Subcutaneous adipose tissue (tissue), 4 donors: ENCODE measurements around the gene PSMD5. TPM values are rescaled to one million over a fixed set of nuclear protein-coding genes. Genes with fewer than 3 reads are reported as not detected.

Experiments
- total RNA-seq, 4 donors: library from RNA; depleted of rRNA; stranded (reverse); fragments of >200 nt; gene quantifications; one replicate each; pipeline ENCODE4 v1.1.0, GENCODE V29; 2016
- TF ChIP-seq, protein P1 (sequence below): fragments of 450-650 bp; IDR thresholded peaks from one replicate; pipeline ENCODE4 v1.5.1; 2016; ENCODE audit warnings: low read depth, mild to moderate bottlenecking, control low read depth, antibody characterized with exemption, moderate library complexity

The PSMD5 gene
- total RNA-seq, 4 donors from 2014 or later = 45.7 to 77.3 (median 52.0) TPM

DNA sequence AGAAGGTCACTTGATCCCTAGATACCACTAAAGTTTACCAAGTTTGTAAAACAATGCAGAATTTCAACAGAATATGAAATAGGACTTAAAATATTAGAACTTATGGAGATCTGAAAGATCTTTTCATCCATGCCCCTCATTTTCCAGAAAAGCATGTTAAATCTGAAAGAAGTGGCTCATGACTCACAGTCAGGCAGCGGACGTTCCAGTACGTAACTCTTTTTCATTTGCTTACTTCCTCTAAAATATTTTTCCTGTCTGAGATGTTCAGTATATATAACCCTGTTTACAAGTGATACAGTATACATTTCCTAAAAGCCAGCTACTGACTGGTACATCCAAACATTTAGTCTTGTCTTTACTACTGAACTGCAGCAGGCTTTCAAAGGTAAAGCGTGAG lies 71.8 kb downstream of the PSMD5 start:
- TF ChIP-seq, protein P1, sequence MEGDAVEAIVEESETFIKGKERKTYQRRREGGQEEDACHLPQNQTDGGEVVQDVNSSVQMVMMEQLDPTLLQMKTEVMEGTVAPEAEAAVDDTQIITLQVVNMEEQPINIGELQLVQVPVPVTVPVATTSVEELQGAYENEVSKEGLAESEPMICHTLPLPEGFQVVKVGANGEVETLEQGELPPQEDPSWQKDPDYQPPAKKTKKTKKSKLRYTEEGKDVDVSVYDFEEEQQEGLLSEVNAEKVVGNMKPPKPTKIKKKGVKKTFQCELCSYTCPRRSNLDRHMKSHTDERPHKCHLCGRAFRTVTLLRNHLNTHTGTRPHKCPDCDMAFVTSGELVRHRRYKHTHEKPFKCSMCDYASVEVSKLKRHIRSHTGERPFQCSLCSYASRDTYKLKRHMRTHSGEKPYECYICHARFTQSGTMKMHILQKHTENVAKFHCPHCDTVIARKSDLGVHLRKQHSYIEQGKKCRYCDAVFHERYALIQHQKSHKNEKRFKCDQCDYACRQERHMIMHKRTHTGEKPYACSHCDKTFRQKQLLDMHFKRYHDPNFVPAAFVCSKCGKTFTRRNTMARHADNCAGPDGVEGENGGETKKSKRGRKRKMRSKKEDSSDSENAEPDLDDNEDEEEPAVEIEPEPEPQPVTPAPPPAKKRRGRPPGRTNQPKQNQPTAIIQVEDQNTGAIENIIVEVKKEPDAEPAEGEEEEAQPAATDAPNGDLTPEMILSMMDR = no peak

DNA sequence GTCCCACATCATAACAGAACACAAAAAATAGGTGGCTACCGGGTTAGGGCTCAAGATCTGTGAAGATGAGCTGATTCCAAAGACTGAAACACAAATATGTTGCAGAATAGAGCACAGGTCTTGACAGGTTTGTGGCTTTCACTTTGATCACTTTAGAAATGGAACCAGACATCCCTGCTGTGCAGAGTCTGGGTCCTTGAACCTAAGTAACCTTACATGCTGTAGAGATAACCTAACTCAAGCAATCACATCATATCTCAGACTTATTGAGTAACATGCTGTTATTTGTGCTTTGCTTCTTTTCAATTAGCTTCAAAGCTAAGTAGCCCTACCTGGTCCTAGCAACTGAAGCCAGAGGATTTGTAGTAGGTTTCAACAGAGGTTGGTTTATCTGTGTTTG lies 73.8 kb downstream of the PSMD5 start:
- TF ChIP-seq, protein P1 = no peak

DNA sequence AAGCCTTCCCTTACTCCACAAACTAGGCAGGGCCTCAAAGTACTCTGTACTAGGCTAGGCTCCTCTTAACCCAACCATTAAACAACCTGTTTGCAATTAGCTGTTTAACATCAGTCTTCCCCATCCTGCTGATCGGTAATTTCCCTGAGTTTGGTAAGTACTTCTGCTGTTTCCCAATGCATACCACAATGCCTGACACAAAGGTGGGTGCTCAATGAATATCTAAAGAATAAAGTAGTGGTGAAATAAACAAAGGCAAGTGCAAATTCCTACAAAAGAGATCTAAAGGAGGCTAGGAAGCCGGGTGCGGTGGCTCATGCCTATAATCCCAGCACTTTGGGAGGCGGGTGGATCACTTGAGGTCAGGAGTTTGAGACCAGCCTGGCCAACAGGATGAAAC lies 74.5 kb downstream of the PSMD5 start:
- TF ChIP-seq, protein P1 = no peak

DNA sequence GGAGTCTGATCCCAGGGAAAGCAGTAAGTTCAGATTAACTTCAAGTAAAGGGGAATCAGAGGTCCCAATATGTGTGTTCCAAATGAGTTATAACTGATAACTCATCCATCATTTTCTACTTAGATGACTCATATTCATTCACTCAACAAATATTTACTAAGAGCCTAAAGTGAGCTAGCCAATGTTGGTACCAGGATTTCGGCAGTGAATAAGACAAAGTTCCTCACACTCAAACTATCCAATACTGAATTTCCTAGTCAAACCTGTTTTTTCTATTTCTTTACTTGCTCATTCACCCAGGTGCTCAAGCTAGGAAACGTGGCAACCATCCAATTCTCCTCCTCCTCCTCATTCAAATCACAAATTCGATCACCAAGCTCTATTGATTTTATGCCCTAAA lies 75.3 kb downstream of the PSMD5 start:
- TF ChIP-seq, protein P1 = no peak

Other genes starting within 250 kb of the PSMD5 start
- 10 to 100 TPM; 33.7 to 55.1 (median 41.8) TPM for gene MEGF9, start 128.5 kb downstream of the PSMD5 start, total RNA-seq
- gene FBXW2, start 49.5 kb downstream of the PSMD5 start, total RNA-seq = 10 to 100 TPM; 41.2 to 58.8 (median 44.3) TPM
- 10 to 100 TPM; 11.6 to 36.7 (median 17.3) TPM for gene PHF19, start 34.3 kb upstream of the PSMD5 start, total RNA-seq
- gene TRAF1, start 83.9 kb upstream of the PSMD5 start, total RNA-seq = 10 to 100 TPM in 1 of 4 donors, 1 to 10 TPM in 3; 1.8 to 12.1 (median 5.7) TPM
- 10 to 100 TPM; 13.6 to 23.7 (median 16.5) TPM for gene C5, start 207.4 kb upstream of the PSMD5 start, total RNA-seq
- 10 to 100 TPM; 20.0 to 30.2 (median 27.4) TPM for gene CNTRL, start 232.0 kb upstream of the PSMD5 start, total RNA-seq